ENCODE measurements around the gene FN1. TPM values are rescaled to one million over a fixed set of nuclear protein-coding genes. Genes with fewer than 3 reads are reported as not detected.

Gene FN1
- total RNA-seq, 1 experiment from 2014 or later = 11.1 TPM

DNA sequence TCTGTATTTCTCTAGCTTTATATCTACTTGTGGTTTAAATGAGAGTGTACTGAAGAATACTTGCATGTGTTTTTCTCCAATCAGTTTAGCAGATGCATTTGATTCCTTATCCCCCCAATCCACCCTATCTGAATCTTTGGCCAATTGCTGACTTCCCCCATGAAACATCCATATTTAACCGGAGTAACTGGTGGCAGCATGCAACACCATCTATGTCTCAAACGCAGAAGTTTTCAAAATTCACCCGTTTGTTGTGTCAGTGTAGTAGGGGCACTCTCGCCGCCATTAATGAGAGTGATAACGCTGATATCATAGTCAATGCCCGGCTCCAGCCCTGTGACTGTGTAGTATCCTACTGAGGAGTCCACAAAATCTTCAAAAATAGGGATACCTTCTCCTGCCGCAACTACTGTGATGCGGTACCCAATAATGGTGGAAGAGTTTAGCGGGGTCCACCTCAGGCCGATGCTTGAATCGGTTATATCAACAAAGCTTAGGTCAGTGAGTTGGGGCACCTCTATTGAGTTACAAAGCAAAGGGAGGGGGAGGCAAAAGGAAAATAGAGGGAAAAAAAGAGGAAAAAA is 43.1 kb downstream of the FN1 start:
- no peaks in the 10 kb centered on the region for H3K36me3 ChIP-seq (ENCODE audit: control insufficient read depth in 1 of 2, insufficient read depth in 2 of 2, low read length in 2 of 2)
- DNase-seq (ENCODE audit: low read depth, low spot score) = no peak
- BruUV-seq (replicated peaks) = no TSS peak

More for the DNA sequence above, 43.1 kb downstream of the FN1 start:
- no peak overlapping the region for H2AFZ ChIP-seq (ENCODE audit: low read depth, low read length, poor library complexity, severe bottlenecking)
- H3K4me2 ChIP-seq (ENCODE audit: low read length) = no peak overlapping the region
- H3K9me2 ChIP-seq (ENCODE audit: insufficient read depth) = no peaks in the 10 kb centered on the region
- no peaks in the 10 kb centered on the region for H3K9me3 ChIP-seq (ENCODE audit: control insufficient read depth in 1 of 2, insufficient read depth in 1 of 2, low read depth in 1 of 2, low read length in 2 of 2)
- CTCF ChIA-PET = no interaction called here
- no peak overlapping the region for H3K4me3 ChIP-seq (replicated peaks in 1 of 2; ENCODE audit: low read depth in 1 of 2, low read length in 2 of 2)
- RAD21 ChIA-PET (ENCODE audit: low non-redundant PET in 1 of 2, low total read pairs in 2 of 2, uncharacterized antibody in 2 of 2, unreplicated experiment in 2 of 2) = no interaction called here
- TF ChIP-seq CBX3 (IDR thresholded peaks at IDR 0.05; ENCODE audit: low read depth) (no peak), POLR2AphosphoS5 (IDR thresholded peaks at IDR 0.05; ENCODE audit: low read depth, low read length) (no peak), EZH2phosphoT487 (IDR thresholded peaks at IDR 0.05; ENCODE audit: borderline replicate concordance) (no peak), ZFX (IDR thresholded peaks at IDR 0.05) (no peak), EGR1 (IDR thresholded peaks at IDR 0.05; ENCODE audit: low read depth) (no peak), SIN3A (IDR thresholded peaks at IDR 0.05; ENCODE audit: low read depth) (no peak), EZH2 (IDR thresholded peaks at IDR 0.05) (no peak), SRF (IDR thresholded peaks at IDR 0.05; ENCODE audit: low read depth) (no peak), JUND (IDR thresholded peaks at IDR 0.05) (no peak), RAD21 (IDR thresholded peaks at IDR 0.05; ENCODE audit: low read depth) (no peak), YY1 (IDR thresholded peaks at IDR 0.05; ENCODE audit: extremely low read depth, insufficient replicate concordance, low read depth, low read length) (no peak), POLR2A (IDR thresholded peaks at IDR 0.05; ENCODE audit: borderline replicate concordance, extremely low read depth, insufficient read depth, insufficient read length) (no peak), CEBPB (IDR thresholded peaks at IDR 0.05; ENCODE audit: low read depth) (no peak)
- TF ChIP-seq, protein P1, sequence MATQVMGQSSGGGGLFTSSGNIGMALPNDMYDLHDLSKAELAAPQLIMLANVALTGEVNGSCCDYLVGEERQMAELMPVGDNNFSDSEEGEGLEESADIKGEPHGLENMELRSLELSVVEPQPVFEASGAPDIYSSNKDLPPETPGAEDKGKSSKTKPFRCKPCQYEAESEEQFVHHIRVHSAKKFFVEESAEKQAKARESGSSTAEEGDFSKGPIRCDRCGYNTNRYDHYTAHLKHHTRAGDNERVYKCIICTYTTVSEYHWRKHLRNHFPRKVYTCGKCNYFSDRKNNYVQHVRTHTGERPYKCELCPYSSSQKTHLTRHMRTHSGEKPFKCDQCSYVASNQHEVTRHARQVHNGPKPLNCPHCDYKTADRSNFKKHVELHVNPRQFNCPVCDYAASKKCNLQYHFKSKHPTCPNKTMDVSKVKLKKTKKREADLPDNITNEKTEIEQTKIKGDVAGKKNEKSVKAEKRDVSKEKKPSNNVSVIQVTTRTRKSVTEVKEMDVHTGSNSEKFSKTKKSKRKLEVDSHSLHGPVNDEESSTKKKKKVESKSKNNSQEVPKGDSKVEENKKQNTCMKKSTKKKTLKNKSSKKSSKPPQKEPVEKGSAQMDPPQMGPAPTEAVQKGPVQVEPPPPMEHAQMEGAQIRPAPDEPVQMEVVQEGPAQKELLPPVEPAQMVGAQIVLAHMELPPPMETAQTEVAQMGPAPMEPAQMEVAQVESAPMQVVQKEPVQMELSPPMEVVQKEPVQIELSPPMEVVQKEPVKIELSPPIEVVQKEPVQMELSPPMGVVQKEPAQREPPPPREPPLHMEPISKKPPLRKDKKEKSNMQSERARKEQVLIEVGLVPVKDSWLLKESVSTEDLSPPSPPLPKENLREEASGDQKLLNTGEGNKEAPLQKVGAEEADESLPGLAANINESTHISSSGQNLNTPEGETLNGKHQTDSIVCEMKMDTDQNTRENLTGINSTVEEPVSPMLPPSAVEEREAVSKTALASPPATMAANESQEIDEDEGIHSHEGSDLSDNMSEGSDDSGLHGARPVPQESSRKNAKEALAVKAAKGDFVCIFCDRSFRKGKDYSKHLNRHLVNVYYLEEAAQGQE (IDR thresholded peaks at IDR 0.05; ENCODE audit: low read depth) = no peak
- TF ChIP-seq, protein P2, sequence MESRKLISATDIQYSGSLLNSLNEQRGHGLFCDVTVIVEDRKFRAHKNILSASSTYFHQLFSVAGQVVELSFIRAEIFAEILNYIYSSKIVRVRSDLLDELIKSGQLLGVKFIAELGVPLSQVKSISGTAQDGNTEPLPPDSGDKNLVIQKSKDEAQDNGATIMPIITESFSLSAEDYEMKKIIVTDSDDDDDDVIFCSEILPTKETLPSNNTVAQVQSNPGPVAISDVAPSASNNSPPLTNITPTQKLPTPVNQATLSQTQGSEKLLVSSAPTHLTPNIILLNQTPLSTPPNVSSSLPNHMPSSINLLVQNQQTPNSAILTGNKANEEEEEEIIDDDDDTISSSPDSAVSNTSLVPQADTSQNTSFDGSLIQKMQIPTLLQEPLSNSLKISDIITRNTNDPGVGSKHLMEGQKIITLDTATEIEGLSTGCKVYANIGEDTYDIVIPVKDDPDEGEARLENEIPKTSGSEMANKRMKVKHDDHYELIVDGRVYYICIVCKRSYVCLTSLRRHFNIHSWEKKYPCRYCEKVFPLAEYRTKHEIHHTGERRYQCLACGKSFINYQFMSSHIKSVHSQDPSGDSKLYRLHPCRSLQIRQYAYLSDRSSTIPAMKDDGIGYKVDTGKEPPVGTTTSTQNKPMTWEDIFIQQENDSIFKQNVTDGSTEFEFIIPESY (IDR thresholded peaks at IDR 0.05; ENCODE audit: extremely low read depth, insufficient replicate concordance, low read length) = no peak
- TF ChIP-seq, protein P3, sequence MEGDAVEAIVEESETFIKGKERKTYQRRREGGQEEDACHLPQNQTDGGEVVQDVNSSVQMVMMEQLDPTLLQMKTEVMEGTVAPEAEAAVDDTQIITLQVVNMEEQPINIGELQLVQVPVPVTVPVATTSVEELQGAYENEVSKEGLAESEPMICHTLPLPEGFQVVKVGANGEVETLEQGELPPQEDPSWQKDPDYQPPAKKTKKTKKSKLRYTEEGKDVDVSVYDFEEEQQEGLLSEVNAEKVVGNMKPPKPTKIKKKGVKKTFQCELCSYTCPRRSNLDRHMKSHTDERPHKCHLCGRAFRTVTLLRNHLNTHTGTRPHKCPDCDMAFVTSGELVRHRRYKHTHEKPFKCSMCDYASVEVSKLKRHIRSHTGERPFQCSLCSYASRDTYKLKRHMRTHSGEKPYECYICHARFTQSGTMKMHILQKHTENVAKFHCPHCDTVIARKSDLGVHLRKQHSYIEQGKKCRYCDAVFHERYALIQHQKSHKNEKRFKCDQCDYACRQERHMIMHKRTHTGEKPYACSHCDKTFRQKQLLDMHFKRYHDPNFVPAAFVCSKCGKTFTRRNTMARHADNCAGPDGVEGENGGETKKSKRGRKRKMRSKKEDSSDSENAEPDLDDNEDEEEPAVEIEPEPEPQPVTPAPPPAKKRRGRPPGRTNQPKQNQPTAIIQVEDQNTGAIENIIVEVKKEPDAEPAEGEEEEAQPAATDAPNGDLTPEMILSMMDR (IDR thresholded peaks at IDR 0.05 in 2 of 3, conservative IDR thresholded peaks at IDR 0.05 in 1 of 3; ENCODE audit: borderline replicate concordance in 1 of 3, insufficient read depth in 1 of 3, low read depth in 2 of 3, low read length in 2 of 3) = no peak
- no peak for ATAC-seq
- POLR2A ChIA-PET = no interaction called here
- no peak overlapping the region for H3K9ac ChIP-seq (ENCODE audit: low read length)
- intact Hi-C loops (cut with micrococcal nuclease) = no loop called here
- no peak overlapping the region for H3K27ac ChIP-seq (ENCODE audit: low read depth, low read length)
- H3K27me3 ChIP-seq (ENCODE audit: insufficient read depth, low read length) = no peaks in the 10 kb centered on the region
- no peaks in the 10 kb centered on the region for H4K20me1 ChIP-seq (ENCODE audit: insufficient read depth)
- no peaks in the 10 kb centered on the region for H3K79me2 ChIP-seq (ENCODE audit: insufficient read depth, low read length)
- peaks cover 0 to 8% of the 10 kb centered on the region in 2 experiments; a peak in 2 of 4 replicates for H3K4me1 ChIP-seq (ENCODE audit: control insufficient read depth in 1 of 2, insufficient read depth in 2 of 2, low read length in 2 of 2)
